ENCODE data around the gene VAC14. TPM values are rescaled to one million over a fixed set of nuclear protein-coding genes. Genes with fewer than 3 reads are reported as not detected.

Gene VAC14
- total RNA-seq, 1 experiment from 2014 or later: 49.9 TPM

GRCh38 chr16:70745536-70746025 lies 55.4 kb downstream of the VAC14 start:
- Histone ChIP-seq H3K23ac (ENCODE audit: insufficient read length, low read depth, low read length) (no peak overlapping the region), H4K20me1 (ENCODE audit: control insufficient read depth, insufficient read depth, insufficient read length) (no peaks in the 10 kb centered on the region), H2BK20ac (ENCODE audit: low read depth, low read length, poor library complexity, severe bottlenecking) (no peak overlapping the region), H3K14ac (ENCODE audit: insufficient read depth, low read length) (no peak overlapping the region), H3K79me1 (ENCODE audit: insufficient read depth, low read depth, low read length, poor library complexity, severe bottlenecking) (no peaks in the 10 kb centered on the region), H2BK120ac (ENCODE audit: low read depth, low read length, poor library complexity, severe bottlenecking) (no peak overlapping the region), H3K56ac (ENCODE audit: insufficient read length, low read depth, low read length) (no peak overlapping the region), H3K4me2 (ENCODE audit: insufficient read depth, insufficient read length, low read length) (no peak overlapping the region), H3K4me1 (ENCODE audit: insufficient read depth, low read length) (peaks cover 3% of the 10 kb centered on the region; the same call in 1 of the 2 replicates), H2AFZ (ENCODE audit: low read length) (no peak overlapping the region), H4K8ac (replicated peaks; ENCODE audit: insufficient read length, low read depth, low read length) (no peak overlapping the region), H4K91ac (ENCODE audit: insufficient read length, low read depth, low read length) (no peak overlapping the region), H3K18ac (ENCODE audit: insufficient read length, low read depth, low read length) (no peak overlapping the region), H4K5ac (ENCODE audit: insufficient read length, low read depth, low read length) (no peak overlapping the region), H3K9ac (ENCODE audit: extremely low read depth, insufficient read length, low read length) (no peak overlapping the region), H2AK5ac (ENCODE audit: insufficient read length, low read length) (no peak overlapping the region), H3K4ac (ENCODE audit: low read depth, low read length) (no peak overlapping the region), H3K9me3 (ENCODE audit: control insufficient read depth, low read depth, low read length) (no peaks in the 10 kb centered on the region), H3K27ac (ENCODE audit: insufficient read length, low read depth, low read length) (no peak overlapping the region), H3K79me2 (ENCODE audit: insufficient read depth, low read length) (no peaks in the 10 kb centered on the region), H2BK5ac (ENCODE audit: insufficient read length, low read length) (no peak overlapping the region), H3K27me3 (ENCODE audit: insufficient read depth, low read length) (no peaks in the 10 kb centered on the region), H2BK12ac (ENCODE audit: insufficient read length, low read depth, low read length) (no peak overlapping the region), H3K23me2 (ENCODE audit: insufficient read length, low read depth, low read length, poor library complexity, severe bottlenecking) (no peaks in the 10 kb centered on the region), H2BK15ac (ENCODE audit: low read depth, low read length) (no peak overlapping the region), H3T11ph (ENCODE audit: low read length) (no peak overlapping the region)
- Mint-ChIP-seq H3K27ac (no peak overlapping the region; a peak in 2 of 7 replicates), H3K9me3 (peaks cover 4 to 8% of the 10 kb centered on the region in 2 experiments; a peak in 3 of 5 replicates), H3K4me1 (peaks cover 11 to 13% of the 10 kb centered on the region in 2 experiments), H3K27me3 (ENCODE audit: low read depth) (peaks cover 1% of the 10 kb centered on the region; the same call in 1 of the 2 replicates), H3K4me3 (no peak overlapping the region), H3K36me3 (ENCODE audit: insufficient read depth in 1 of 3, low read depth in 3 of 3) (peaks cover 24 to 36% (median 30%) of the 10 kb centered on the region in 3 experiments)
- no peak for DNase-seq
- TF ChIP-seq CTCF (conservative IDR thresholded peaks at IDR 0.05): no peak
- no CpG with 5 or more reads among the region's 6 CpGs for WGBS (ENCODE audit: extremely low coverage, insufficient read length, low lambda C conversion rate)
